Ishikawa (cell line): ENCODE data around the gene EFCAB3.

Source experiments
- CEBPB ChIP-seq: IDR thresholded peaks from 2 replicates; pipeline ENCODE4 v1.6.1; 2012
- CREB1 ChIP-seq: IDR thresholded peaks from 2 replicates; pipeline ENCODE4 v1.6.1; 2012; ENCODE audit warnings: low read depth
- EP300 ChIP-seq: IDR thresholded peaks from 2 replicates; pipeline ENCODE4 v1.6.1; 2012; ENCODE audit warnings: borderline replicate concordance
- MAX ChIP-seq: IDR thresholded peaks from 2 replicates; pipeline ENCODE4 v1.6.1; 2012
- NFIC ChIP-seq: IDR thresholded peaks from 2 replicates; pipeline ENCODE4 v1.6.1; 2012
- RAD21 ChIP-seq: IDR thresholded peaks from 2 replicates; pipeline ENCODE4 v1.6.1; 2012; ENCODE audit warnings: low read depth
- REST ChIP-seq: IDR thresholded peaks from 2 replicates; pipeline ENCODE4 v1.6.1; 2012; ENCODE audit warnings: low read depth, mild to moderate bottlenecking
- YY1 ChIP-seq: IDR thresholded peaks from 2 replicates; pipeline ENCODE4 v1.6.1; 2012; ENCODE audit warnings: low read depth
- ZBTB7A ChIP-seq: IDR thresholded peaks from 2 replicates; pipeline ENCODE4 v1.6.1; 2012; ENCODE audit warnings: low read depth

DNA sequence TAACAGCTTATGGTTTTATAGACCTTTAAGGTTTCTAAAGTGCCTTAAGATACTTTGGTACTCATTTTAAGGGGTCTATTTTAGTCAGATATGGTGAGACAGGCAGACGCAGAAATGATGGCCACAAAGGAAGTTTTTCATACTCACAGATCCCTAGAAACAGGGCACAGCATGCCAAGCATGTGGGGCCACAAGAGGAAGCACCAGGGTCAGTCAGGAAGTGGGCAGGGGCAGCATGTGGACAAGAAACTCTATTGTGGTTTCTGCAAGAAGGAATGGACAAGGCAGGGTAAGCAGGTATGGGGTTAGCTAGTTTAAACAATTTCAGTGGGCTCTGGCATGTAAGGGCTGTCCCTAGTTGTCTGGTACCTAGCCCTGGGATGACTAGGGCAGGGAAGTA is 8.5 kb downstream of the EFCAB3 start:
- no peak for TF ChIP-seq EP300
- TF ChIP-seq REST: no peak
- TF ChIP-seq CREB1: no peak
- no peak for TF ChIP-seq NFIC
- TF ChIP-seq RAD21: no peak
- TF ChIP-seq YY1: no peak
- no peak for TF ChIP-seq MAX
- TF ChIP-seq ZBTB7A: no peak
- TF ChIP-seq CEBPB: no peak
